OCI-M2 (cell line): Measurements from ENCODE around the gene CAMK2A.

Experiments used
- DNase-seq: peaks from one replicate; lab custom pipeline; 2025; ENCODE audit not compliant: unreplicated experiment; lab: John Stamatoyannopoulos, UW

Gene CAMK2A

GRCh38 chr5:150300496-150301169 lies 11.1 kb upstream of the CAMK2A start:
- no peak for DNase-seq

GRCh38 chr5:150299571-150300327 lies 10.2 kb upstream of the CAMK2A start:
- DNase-seq = no peak

DNA sequence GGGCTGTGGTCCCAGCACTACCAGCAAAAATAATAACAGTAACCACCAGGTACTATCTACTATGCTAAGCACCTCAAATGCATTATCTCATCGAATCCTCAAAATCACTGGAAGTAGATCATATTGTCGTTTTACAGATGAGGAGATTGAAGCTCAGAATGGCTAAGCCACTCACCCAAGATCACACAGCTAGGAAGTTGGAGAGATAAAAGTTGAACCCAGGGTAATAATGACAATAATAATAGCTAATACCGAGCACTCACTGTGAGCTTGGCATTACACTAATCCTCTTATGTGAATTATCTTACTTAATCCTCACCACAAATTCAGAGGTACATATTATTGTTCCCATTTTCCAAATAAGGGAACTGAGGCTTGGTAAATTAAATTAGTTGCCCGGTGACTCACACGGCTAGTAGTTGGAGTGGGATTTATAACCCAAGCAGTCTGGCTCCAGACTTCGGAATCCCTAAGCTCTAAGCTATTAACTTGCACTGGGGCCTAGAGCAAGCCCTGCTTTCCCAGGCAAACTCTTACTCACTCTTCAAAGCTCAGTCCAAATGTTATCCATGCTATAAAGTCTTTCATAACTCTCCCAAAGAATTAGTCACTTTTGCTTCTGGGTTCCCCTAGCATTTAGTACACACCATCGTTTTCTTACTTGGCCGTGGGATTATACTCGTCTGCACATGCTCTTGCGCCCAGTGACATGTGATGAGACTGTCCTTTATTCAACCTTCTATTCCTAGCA lies 9.3 kb upstream of the CAMK2A start:
- DNase-seq = no peak

- DNase-seq = no peak
Measured at GRCh38 chr5:150297934-150298595, 8.5 kb upstream of the CAMK2A start.

- DNase-seq = no peak
Measured at GRCh38 chr5:150297236-150297890, 7.8 kb upstream of the CAMK2A start.

- DNase-seq = no peak
Measured at GRCh38 chr5:150296496-150296895, 6.9 kb upstream of the CAMK2A start.

GRCh38 chr5:150295741-150296486 lies 6.3 kb upstream of the CAMK2A start:
- DNase-seq = no peak

DNA sequence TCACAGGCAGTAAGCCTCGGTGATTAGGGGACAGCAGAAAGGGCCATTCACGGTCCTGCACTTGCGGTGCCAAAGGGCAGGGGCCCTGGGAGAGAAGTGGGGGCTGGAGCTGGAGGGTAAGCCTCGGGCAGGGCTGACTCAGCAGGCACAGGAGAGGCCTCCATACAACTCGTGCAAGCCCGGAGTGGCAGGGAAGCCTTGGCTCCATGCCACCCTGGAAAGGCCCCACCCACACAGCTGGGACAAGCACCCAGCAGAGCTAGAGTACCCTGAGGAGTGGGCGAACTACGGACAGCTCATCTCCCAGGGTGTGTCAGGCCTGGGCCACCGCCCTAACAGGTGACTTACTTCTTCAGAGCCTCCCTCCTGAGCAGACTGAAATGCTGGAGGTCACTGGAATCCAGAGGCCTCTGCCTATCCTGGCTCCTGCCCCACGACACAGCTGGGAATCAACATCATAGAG lies 5.6 kb upstream of the CAMK2A start:
- DNase-seq = no peak

DNA sequence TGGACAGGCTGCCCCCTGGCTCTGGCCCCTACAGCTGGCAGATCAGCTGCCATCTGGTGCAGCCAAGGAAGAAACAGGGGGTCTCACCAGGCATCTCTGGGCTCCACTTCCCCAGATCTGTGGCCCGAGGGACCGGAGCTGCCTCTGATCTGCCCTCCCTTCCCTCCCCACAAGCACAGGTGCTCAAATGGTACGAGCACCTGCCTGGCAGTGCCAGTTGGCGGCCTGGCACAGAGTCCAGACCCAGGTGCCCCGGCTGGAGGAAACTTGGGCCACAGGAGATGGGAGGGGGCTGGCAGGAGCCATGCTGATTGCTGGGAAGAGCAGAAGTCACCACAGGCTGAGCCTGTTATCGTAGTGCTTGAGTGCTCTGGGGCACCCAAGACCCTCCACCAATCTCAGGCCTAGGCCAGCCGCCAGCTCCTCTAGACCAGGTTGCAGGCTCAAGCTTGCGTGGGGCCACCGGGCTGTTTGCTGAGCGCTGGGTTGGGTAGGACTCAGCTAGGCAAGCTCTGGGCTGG lies 5.0 kb upstream of the CAMK2A start:
- DNase-seq = no peak

DNA sequence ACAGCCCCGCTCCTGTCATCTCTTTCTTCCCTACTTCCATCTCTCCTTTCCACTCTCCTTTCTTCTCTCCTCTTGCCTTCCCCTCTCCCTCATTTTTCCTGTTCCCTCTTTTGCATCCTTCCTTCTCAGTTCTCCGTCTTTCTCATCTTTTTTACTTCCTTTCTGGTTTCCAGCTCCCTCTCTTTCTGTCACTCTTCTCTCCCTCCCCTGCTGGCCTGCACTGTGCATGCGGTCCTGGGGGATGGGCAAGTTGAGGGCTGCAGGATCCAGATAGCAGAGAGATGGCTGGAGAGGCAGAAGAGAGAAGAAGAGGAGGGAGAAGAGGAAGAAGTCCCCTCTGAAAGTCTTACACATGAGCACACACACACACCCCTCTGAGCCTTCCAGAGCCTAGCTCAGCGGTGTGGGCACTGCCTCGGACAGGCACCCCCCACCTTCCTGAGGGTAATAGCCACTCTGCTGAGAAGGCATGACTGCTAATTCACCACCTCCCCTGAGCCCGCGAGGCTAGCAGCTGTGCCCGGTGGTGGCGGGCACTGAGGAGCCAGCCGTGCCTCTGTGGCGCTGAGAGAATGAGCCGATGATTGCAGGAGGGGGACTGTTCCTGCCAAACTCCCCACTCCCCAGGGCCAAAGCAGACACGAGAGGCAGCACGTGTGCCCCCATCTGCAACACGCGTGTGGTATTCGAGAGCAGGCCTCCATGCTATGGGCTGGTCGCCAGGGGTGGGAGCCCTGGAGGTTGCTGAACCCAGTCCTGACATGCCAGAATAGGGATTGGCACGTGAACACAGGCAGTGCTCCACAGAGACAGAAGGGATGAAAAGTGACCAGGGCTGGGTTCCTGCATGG lies 3.7 kb upstream of the CAMK2A start:
- peak; percentile 23 for DNase-seq

- no peak for DNase-seq
Measured at GRCh38 chr5:150291388-150292385, 2.1 kb upstream of the CAMK2A start.

GRCh38 chr5:150288791-150289190 lies 782 bp downstream of the CAMK2A start:
- DNase-seq = no peak

- no peak for DNase-seq
Measured at GRCh38 chr5:150288361-150288760, 1.2 kb downstream of the CAMK2A start.

GRCh38 chr5:150286820-150287219 lies 2.8 kb downstream of the CAMK2A start:
- DNase-seq = no peak

- no peak for DNase-seq
Measured at GRCh38 chr5:150285114-150285513, 4.5 kb downstream of the CAMK2A start.

DNA sequence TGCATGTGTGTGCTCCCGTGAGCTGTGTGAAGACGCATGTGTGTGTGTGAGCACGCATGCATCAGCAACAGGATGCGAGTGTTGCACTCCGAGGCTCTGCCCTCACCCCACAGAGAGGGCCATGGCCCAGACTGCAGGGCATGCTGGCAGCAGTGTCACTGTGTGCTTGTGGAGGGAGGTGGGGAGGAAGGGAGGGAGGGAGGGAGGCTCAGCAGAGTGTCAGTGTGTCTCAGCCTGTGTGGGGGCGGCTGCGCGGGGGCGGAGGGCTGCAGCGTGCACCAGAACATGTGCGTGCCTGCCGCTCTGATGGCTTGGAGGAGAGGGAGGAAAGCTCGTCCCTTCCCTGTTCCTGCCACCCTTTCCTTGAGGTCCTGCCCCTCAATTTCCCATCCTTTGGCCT lies 5.3 kb downstream of the CAMK2A start:
- DNase-seq = no peak

- DNase-seq = no peak
Measured at GRCh38 chr5:150283904-150284303, 5.7 kb downstream of the CAMK2A start.

- DNase-seq = no peak
Measured at GRCh38 chr5:150281987-150282386, 7.6 kb downstream of the CAMK2A start.
